GM23338 (cell line): ENCODE results near the gene GOLT1A.

Experiments used
- EZH2 ChIP-seq: fragments of 200-600 bp; sonication (generic); IDR thresholded peaks from one replicate; pipeline ENCODE4 v1.8.0; 2017; ENCODE audit warnings: antibody characterized with exemption, mild to moderate bottlenecking, low read depth; ENCODE audit not compliant: unreplicated experiment
- EZH2phosphoT487 ChIP-seq: fragments of 200-600 bp; sonication (generic); IDR thresholded peaks from one replicate; pipeline ENCODE4 v1.8.1; 2018; ENCODE audit warnings: antibody characterized with exemption; ENCODE audit not compliant: unreplicated experiment
- POLR2AphosphoS5 ChIP-seq: IDR thresholded peaks from 2 replicates; pipeline ENCODE4 v1.6.1; 2016; ENCODE audit warnings: antibody characterized with exemption, low read depth
- TF ChIP-seq, protein P1 (sequence below), 2 experiments: fragments of 200-600 bp in 1 of 2; sonication (generic) in 1 of 2; conservative IDR thresholded peaks; 2 replicates each; pipeline versions ENCODE4 v1.5.1 to v1.6.1; 2016 to 2017; ENCODE audit warnings: antibody characterized with exemption in 2 of 2, low read depth in 2 of 2, mild to moderate bottlenecking in 2 of 2, moderate library complexity in 1 of 2
- TF ChIP-seq, protein P2 (sequence below): IDR thresholded peaks from 2 replicates; pipeline ENCODE4 v1.6.1; 2016; ENCODE audit warnings: antibody characterized with exemption
- TF ChIP-seq, protein P3 (sequence below): IDR thresholded peaks from one replicate; pipeline ENCODE4 v1.6.1; 2018; ENCODE audit warnings: antibody characterized with exemption; ENCODE audit not compliant: unreplicated experiment

DNA sequence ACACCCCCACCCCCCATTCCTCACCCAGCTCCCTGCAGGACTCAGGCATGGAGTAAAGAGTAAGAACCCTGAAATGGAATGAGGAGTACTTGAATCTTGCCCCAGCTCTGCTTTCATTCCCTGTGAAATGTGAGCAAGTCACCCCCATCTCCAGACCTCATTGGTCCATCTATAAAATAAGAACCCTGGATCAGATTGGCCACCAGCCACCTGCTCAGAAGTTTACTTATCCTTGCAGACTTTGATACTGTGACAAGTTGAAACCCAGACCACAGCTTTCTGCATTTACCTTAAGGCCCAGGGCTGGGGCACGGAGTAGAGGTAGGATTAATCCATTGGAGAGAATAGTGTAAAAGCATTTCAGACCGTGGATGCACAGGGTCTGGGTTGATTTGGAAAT is 19.7 kb downstream of the GOLT1A start:
- TF ChIP-seq EZH2phosphoT487 (no peak), EZH2 (no peak), POLR2AphosphoS5 (no peak)
- TF ChIP-seq, protein P1, sequence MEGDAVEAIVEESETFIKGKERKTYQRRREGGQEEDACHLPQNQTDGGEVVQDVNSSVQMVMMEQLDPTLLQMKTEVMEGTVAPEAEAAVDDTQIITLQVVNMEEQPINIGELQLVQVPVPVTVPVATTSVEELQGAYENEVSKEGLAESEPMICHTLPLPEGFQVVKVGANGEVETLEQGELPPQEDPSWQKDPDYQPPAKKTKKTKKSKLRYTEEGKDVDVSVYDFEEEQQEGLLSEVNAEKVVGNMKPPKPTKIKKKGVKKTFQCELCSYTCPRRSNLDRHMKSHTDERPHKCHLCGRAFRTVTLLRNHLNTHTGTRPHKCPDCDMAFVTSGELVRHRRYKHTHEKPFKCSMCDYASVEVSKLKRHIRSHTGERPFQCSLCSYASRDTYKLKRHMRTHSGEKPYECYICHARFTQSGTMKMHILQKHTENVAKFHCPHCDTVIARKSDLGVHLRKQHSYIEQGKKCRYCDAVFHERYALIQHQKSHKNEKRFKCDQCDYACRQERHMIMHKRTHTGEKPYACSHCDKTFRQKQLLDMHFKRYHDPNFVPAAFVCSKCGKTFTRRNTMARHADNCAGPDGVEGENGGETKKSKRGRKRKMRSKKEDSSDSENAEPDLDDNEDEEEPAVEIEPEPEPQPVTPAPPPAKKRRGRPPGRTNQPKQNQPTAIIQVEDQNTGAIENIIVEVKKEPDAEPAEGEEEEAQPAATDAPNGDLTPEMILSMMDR (conservative IDR thresholded peaks at IDR 0.05; ENCODE audit: low read depth in 2 of 2) = no peak
- TF ChIP-seq, protein P2, sequence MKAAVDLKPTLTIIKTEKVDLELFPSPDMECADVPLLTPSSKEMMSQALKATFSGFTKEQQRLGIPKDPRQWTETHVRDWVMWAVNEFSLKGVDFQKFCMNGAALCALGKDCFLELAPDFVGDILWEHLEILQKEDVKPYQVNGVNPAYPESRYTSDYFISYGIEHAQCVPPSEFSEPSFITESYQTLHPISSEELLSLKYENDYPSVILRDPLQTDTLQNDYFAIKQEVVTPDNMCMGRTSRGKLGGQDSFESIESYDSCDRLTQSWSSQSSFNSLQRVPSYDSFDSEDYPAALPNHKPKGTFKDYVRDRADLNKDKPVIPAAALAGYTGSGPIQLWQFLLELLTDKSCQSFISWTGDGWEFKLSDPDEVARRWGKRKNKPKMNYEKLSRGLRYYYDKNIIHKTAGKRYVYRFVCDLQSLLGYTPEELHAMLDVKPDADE = no peak
- TF ChIP-seq, protein P3, sequence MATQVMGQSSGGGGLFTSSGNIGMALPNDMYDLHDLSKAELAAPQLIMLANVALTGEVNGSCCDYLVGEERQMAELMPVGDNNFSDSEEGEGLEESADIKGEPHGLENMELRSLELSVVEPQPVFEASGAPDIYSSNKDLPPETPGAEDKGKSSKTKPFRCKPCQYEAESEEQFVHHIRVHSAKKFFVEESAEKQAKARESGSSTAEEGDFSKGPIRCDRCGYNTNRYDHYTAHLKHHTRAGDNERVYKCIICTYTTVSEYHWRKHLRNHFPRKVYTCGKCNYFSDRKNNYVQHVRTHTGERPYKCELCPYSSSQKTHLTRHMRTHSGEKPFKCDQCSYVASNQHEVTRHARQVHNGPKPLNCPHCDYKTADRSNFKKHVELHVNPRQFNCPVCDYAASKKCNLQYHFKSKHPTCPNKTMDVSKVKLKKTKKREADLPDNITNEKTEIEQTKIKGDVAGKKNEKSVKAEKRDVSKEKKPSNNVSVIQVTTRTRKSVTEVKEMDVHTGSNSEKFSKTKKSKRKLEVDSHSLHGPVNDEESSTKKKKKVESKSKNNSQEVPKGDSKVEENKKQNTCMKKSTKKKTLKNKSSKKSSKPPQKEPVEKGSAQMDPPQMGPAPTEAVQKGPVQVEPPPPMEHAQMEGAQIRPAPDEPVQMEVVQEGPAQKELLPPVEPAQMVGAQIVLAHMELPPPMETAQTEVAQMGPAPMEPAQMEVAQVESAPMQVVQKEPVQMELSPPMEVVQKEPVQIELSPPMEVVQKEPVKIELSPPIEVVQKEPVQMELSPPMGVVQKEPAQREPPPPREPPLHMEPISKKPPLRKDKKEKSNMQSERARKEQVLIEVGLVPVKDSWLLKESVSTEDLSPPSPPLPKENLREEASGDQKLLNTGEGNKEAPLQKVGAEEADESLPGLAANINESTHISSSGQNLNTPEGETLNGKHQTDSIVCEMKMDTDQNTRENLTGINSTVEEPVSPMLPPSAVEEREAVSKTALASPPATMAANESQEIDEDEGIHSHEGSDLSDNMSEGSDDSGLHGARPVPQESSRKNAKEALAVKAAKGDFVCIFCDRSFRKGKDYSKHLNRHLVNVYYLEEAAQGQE = no peak
